Lung microvascular endothelial cell (primary cell): ENCODE measurements around the gene MAP3K8. TPM values are rescaled to one million over a fixed set of nuclear protein-coding genes. Genes with fewer than 3 reads are reported as not detected.
A peak's percentile ranks its signal among the peaks of the same experiment; 100 is the strongest.
"Not testable (repeated sequence)": the region's sequence is repeated elsewhere in the genome, so short reads cannot be mapped to it uniquely, and the experiment has no call there.

Experiments used
- DNase-seq, 2 donors: peaks; one replicate each; pipeline versions ENCODE4 v3.0.0 to v3.0.0-alpha.2; 2010; ENCODE audit warnings: low read depth in 2 of 2
- total RNA-seq: library from RNA; depleted of rRNA; stranded (reverse); fragments of >200 nt; gene quantifications from 2 replicates; pipeline ENCODE4 v1.2.1, GENCODE V29; 2014

MAP3K8 gene
- total RNA-seq, 1 donor from 2014 or later, result 5.0 TPM

DNA sequence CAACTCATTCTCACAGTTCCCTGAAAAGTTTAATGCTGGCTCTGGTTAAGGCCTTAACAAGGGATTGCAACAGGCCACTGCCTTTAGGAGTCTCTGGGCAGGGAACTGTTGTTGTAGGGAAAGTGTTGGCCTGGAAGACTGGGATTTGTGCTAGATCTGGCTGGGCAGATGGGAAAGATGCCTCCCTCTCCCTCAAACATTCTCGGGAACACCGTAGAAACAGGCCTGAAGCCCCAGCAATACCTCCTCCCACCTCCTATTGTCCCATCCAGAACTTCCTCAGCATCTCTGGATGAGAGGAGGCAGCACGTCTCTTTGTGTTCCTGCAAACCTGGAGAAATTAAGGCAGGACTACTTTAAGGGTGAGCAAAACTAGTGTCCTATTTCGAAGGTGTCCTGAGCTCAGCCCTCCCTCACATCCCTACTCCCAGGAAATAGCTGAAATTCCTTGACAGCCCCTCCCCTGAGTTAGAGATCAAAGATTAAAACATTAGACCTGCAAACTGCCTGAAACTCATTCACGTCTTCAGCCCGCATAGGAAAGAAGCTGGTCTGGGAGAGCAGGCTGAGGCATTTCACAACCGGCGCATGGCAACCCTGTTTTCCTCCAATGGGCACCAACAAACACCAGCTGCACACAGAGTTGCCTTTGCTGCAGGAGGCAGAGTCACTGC lies 10.9 kb upstream of the MAP3K8 start:
- DNase-seq, result peak; percentile 10 to 62

DNA sequence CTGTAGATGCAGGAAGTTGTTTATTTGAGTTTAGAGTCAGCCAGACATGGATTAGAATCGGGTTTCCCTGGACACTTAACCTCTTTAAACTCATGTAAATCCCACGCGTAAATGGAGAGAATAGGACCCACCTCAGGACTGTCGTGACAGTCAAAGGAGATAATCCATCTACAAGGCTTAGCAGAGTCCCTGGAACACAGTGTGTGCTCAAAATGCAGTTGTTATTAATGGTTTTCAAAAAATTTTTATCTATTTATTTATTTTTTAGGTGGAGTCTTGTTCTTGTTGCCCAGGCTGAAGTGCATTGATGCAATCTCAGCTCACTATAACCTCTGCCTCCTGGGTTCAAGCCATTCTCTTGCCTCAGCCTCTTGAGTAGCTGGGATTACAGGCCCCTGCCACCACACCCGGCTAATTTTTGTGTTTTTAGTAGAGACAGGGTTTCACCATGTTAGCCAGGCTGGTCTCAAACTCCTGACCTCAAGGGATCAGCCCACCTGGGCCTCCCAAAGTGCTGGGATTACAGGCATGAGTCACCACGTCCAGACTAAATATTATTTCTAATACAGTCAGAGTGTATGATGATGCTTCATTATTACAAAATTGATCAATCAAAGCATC lies 10.2 kb upstream of the MAP3K8 start:
- DNase-seq, result not testable (repeated sequence)

DNA sequence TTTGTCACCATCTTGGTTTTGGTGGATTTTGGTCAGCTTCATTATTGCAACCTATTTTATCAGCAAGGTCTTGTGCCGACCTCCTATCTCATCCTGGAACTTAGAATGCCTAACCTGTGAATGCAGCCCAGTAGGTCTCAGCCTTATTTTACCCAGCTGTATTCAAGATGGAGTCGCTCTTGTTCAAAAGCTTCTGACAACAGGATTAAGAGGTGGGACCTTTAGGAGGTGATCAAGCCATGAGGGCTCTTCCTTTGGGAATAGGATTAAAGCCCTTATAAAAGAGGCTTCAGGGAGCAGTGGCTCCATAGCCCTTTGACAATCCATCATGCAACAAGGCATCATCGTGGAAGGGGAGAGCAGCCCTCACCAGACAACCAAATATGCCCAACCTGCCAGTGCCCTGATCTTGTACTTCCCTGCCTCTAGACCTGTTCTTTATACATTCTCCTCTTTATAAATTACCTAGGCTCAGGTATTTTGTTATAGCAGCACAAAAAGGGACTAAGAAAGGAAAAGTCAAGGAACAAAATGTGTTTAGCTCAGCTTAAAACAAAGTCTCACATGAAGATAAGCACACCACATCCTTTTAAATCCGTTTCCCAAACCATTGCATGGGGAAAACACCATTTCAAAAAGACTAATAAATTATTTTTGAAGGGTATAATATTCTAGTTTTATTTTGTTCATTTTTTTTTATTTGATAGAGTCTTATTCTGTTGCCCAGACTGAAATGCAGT lies 8.5 kb upstream of the MAP3K8 start:
- no peak for DNase-seq

DNA sequence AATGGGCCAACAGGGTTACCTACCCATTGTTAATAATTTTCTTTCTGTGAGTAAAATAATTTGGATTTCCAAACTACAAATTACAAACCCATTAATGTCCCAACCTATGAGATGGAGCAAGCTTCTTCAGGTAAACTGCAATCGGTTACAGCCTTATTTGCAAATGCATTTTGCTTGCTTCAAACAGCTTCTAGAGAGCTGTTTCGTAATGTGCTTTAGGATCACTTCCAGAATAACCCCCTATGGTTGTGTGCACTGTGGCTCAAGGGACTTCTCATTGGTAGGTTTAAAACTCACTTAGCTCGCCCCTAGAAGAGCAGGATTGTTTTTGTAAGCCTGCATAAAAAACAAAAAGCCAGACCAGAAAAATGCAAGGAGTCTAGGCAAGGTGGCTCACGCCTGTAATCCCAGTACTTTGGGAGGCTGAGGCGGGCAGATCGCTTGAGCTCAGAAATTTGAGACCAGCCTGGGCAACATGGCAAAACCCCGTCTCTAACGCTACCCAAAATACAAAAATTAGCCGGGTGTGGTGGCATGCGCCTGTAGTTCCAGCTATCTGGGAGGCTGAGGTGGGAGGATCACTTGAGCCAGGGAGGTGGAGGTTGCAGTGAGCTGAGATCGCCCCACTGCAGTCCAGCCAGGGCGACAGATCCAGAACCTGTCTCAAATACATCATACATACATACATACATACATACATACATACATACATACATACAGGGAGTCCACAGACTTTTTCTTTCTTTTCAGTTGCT lies 3.3 kb upstream of the MAP3K8 start:
- no peak for DNase-seq

DNA sequence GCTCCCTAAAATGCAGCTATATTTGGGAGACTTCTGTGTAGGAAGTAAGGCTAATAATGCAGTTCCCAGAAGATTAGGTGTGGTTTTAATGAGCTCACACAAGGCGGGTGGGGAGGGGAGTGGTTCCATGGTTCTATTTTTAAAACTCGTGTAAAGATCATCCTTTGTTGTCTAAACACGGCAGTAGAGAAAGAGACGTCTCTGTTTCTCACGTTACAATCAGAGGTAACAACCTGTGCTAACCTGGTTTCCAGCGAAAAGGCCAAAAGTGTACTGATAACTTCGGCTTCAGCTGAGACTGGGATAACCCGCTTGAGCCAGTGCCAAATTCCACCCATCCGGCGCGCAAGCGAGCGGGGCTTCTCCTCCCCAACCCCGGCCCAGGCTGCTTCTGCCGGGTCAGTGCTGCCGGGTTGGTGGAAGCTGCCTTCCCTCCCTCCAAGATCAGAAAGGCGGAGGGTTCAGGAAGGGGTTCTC lies 2.5 kb upstream of the MAP3K8 start:
- no peak for DNase-seq

DNA sequence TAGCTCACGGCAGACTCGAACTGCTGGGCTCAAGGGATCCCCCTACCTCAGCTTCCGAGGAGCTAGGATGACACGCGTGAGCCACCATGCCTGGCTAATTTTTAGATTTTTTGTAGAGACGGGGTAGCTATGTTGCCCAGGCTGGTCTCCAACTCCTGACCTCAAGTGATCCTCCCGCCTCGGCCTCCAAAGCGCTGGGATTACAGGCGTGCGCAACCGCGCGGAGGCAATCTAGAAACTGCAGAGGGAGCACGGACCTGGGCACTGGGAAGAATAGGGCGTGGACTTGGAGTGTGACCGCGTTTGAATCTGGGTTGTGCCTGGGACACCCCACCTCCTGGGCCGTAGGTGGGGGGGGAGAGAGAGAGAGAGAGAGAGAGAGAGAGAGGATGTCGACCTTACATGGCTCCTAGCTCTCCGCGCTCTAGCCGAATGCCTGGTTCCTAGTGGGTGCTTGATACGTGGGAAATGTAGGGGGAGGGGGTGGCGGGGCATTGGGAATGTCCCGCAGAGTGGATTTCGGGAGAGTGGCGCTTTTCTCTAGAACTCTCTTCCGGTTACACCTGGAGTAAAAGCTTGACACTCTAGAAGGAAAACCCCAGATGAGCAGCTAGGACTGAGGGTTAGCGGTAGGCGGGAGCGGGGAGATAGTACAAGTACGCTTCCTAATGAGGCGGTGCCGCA lies 1.2 kb upstream of the MAP3K8 start:
- DNase-seq, result peak in 1 of 2 donors; percentile 39

DNA sequence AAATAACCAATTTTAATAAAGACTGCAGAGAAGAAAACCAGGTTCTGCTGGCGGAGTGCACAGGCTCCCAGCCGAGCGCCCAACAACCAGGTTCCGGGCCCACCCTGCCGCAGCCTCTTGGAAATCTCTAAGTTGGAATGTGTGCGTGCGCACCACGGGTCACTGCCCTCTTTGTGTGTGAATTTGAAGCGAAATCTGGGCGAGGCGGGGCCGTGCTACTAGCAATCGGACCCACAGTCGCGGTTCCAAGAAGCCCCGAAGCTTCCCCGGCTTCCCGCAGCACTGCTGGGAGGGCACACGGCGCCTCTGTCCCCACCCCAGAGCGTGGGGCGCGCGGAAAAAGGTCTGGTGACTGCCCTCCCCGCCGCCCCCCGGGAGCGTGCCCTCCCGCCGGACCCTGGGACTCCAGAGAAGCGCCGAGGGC lies 666 bp upstream of the MAP3K8 start:
- DNase-seq, result peak; percentile 67 to 80

DNA sequence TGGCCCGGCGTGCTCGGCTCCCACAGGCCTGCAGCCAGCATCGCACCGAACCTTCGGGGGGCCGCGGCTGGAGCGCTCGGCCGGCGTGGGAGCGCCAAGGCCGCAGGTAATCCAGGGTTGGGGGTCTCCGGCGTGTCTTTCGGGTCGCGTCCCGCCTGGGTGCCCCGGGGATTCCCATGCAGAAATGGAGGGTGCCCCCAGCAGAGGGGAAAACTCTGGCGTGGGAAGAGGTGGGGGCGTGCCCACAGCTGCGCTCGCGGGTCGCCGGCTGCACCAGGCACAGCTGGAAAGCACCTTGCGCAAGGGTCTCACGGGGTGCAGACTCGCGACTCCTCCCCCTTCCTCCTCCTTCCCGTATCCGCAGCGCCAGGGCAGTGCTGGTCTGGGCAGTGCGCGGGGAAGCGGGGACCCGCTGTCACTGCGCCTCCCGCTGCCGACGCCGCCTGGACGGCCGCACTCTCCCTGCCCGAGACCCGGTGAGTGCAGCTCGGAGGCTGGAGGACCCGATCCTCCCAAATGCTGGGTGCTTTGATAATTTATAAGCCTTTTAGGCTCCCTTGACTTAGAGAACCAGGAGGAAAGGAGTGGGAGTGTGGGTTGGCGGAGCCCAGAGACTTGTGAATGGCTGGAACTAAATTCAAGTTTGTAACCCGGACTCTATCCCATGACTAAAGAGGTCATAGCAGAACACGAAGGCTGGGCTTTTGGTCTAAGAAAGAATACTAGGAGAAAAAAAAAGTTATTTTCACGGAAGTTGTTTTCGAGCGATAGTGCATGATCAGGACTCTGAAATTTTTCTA lies 489 bp downstream of the MAP3K8 start:
- DNase-seq, result peak; percentile 71 to 84

DNA sequence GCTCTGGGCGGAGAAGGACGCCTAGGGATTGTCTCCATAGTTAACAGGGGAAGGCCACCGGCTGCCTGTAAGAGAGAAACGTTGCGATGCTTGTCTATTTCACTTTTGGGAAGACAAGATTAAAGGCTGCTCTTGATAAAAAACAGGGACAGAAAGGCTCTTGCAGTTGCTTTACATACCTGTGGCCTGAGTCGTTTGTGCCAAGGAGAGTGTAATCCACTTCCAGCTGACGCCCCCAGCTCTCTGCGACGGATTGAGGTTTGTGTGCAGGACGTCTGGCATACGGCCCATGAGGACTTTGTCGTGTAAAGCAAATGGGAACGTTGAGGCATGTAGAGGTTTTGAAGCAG lies 1.1 kb downstream of the MAP3K8 start:
- DNase-seq, result peak; percentile 30 to 43

DNA sequence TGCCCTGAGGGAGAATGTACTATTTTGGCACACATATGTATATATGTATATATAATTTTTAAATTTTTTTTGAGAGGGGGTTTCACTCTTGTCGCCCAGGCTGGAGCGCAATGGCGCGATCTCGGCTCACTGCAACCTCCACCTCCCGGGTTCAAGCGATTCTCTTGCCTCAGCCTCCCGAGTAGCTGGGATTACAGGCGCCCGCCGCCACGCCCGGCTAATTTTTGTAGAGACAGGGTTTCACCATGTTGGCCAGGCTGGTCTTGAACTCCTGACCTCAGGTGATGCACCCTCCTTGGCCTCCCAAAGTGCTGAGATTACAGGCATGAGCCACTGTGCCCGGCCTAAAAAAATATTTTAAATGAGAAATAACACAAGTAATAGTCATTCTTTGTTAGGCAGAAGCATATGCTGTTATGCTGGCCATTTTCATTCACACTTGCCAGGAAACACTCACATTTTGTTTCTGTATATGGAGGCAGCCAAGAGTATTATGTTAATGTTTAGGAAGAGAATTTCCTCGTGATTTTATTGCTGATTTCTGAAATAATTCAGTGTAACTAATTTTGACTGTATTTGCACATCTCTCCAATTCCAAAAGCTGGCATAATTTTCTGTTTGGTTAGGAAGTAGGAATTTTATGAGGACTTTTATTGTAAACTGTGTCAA lies 1.6 kb downstream of the MAP3K8 start:
- DNase-seq, result not testable (repeated sequence)

DNA sequence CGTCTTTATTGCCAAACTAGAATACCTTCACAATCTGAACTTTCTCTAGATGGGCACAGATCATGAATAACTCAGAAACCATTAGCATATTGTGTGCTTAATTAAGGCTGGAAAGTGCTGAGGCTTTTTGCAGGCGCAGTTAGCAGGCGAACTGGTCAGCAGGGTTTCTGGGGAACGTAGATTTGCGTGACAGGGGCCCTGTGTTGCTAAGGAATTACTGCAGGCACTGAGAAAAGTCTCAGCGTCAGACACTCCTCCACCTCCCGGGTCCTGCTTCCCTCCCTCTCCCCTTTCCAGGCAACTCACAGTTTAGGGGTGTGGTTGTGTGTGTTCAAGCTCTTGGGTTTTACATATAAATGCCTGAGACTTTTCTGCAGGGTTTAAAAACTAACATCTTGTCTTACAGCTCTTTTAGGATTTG lies 2.2 kb downstream of the MAP3K8 start:
- peak in 1 of 2 donors; percentile 36 for DNase-seq

DNA sequence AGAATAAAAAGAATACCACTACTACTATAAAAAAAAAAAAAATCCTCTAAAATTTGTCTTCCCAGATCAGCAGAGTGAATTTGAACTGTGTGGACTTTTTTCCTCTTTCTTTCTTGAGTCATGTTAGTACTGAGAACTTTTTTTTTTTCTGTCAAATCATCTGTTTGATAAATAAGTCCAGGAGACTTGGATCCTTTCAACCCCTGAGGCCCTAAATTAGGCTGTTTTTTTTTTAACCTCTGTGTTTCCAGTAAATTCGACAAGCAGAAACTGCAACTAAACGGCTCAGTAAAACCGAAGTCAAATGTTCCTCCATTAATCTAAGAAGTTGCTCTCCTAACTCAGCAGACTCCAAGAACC lies 2.7 kb downstream of the MAP3K8 start:
- DNase-seq, result no peak

DNA sequence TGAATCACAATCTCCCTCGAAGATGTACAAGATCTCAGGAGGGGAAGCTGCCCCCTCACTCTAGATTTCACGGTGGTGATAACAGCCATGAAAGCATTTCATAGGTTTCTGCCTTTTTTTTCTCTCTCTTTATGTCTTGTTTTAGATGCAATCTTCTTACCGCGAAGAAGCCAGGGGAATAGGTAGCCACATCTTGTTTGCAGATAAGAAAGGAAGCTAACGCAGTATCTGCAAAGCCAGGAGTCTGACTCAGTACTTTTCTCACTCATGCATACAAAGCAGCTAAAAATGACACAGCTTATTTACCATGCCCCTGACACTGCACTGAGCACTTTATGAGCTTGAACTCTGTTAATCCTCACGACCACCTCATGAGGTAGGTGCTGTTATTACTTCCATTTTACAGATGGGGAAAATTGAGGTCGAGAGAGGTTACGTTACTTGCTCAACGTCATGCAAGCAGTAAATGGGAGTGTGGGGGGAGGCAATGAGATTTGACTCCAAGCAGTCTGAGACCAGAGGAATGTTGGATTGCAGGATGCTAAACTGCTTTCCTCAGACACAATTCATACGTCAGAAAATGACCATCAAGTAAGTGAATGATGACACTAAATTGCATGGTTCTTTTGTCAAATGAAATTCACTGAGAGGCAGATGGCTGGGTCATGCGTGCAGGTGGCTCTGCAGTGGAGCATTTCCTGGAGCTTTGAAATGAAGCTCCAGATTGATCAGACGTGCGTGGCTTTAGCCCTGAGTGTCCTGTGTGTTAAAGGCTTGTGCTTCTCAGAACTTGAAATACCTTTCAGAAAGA lies 3.3 kb downstream of the MAP3K8 start:
- peak; percentile 11 to 36 for DNase-seq

DNA sequence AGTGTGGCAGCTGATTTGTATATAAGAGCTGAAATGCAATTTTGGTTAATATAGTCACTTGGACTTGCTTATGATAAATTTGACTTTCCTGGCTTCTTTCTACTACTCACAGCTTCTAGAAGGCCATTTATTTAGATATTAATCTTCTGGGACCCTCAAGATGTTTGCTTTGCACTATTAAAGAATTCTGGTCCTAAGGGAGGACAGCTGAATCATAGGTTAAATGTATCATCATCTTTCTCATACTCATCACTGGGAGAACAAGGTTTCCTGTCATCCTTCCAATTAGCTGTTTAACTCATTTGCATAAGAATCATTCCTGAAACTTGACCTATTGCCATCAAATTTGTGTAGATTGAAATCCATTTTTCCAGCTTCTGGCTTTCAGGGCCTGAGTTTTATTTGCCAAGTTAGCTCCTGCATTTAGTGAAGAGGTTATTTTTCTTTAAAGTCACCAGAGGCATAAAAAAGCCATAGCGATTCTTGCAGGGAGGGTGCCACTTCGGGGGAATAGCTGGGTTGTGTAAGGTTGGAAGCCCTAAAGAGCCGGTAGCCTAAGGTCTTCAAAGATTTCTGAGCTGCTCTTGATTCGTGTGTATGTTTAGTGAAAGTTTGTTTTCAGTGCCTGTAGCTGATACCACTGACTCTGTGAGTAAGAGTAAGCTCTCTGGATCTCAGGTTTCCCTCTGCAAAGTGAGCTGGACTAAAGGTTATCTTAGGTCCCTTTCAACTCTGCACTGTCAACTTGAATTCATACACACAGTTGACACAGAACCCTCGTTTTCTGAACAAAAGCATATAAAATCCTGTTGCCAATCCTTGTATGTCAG lies 4.3 kb downstream of the MAP3K8 start:
- DNase-seq, result no peak

DNA sequence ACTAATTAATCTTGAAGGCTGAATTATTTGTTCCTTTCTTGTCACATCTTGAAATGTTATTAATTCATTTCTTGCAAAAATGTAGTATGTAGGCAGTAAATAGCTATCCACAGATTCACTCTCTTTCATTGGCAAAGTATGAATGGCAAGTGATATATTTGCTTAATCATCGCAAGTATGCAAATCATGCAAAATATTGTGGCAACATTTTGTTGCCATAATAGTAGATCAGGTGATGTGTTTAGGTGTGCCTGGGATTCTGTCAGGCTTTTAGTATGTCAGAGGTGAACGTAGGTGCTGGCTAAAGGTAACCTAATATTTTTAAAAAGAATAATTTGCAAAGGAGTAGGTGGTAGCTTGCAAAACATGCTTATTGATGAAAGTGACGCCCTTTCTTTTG lies 5.9 kb downstream of the MAP3K8 start:
- no peak for DNase-seq

DNA sequence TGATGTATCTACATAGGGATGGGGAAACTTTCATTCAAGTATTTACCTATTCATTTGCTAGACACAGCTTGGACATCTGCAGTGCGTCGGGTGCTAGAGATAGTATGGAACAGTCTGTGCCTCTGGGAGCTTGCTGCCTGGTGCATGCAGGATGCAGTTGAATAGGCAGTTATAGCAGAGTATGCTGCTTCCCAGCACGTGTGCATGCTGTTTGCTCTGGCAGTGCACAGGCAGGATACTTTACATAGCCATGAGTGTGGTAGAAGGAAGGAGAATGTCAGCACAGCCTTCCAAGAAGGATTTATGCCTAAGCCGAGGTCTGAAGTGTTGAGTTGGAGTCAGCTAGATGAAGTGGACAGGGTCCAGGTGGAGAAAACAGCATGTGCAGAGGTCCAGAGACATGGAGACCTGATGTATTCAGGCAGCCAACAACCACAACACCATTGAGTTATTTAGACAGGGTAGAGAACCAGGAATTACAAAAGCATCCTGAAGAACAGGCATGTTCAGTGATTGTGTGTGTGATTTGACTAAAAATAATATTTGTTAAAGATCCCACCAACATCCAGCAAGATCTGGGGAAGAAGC lies 8.1 kb downstream of the MAP3K8 start:
- DNase-seq, result no peak

DNA sequence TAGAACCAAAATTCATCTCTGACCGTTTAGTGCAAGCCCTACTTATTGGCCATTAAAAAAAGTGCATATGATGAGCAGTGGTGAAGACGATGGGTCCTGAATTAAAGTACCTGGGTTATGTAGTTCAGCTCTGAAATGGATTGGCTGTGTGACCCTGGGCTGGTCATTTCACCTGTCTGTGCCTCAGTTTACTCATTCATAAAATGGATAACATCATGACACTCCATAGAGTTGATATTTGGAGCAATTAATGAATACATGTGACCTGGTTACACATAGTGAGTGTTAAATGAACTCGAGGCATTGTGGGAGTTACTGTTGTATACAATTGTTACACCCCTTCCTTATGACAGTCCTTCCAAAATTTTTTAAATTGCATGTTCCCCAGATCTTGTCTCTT lies 9.1 kb downstream of the MAP3K8 start:
- no peak for DNase-seq

DNA sequence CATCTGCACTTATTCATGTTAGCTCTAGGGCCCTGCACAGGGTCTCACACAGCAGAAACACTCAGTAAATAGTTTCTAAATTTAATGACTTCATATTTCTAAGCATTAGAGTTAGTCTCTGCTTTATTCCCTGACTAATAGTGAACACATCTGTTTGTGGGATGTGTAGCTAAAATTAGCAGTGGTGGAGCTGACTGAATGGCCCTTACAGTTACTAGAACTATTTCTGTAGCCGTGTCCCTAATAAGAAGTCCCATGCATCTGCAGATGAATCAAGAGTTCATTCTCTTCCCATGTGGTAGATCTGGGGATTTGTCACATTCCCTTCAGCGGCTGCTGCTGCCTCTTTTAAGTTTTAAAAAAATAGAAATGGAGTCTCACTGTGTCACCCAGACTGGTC lies 11.7 kb downstream of the MAP3K8 start:
- DNase-seq, result no peak
